Skeletal muscle satellite cell (primary cell): ENCODE data around the gene CMIP.
A peak's percentile ranks its signal among the peaks of the same experiment; 100 is the strongest.

ENCODE experiments used
- H3K27me3 ChIP-seq: 2 replicates; pipeline ENCODE4 v1.7.0; 2013; ENCODE audit warnings: low read length; ENCODE audit not compliant: control insufficient read depth, insufficient read depth
- H3K36me3 ChIP-seq: 2 replicates; pipeline ENCODE4 v1.7.0; 2013; ENCODE audit warnings: mild to moderate bottlenecking, control low read depth, low read length; ENCODE audit not compliant: insufficient read depth
- H3K4me1 ChIP-seq: 2 replicates; pipeline ENCODE4 v1.7.0; 2013; ENCODE audit warnings: low read length; ENCODE audit not compliant: control insufficient read depth, insufficient read depth
- H3K4me2 ChIP-seq: 2 replicates; pipeline ENCODE4 v1.7.0; 2013; ENCODE audit warnings: mild to moderate bottlenecking, low read length
- H3K4me3 ChIP-seq: 2 replicates; pipeline ENCODE4 v1.7.0; 2013; ENCODE audit warnings: low read length
- H3K9ac ChIP-seq: 2 replicates; pipeline ENCODE4 v1.7.0; 2013; ENCODE audit warnings: mild to moderate bottlenecking, low read depth, low read length, moderate library complexity
- H3K9me3 ChIP-seq: replicated peaks from 2 replicates; pipeline ENCODE4 v1.7.0; 2013; ENCODE audit warnings: mild to moderate bottlenecking, control low read depth, low read length

Gene CMIP

DNA sequence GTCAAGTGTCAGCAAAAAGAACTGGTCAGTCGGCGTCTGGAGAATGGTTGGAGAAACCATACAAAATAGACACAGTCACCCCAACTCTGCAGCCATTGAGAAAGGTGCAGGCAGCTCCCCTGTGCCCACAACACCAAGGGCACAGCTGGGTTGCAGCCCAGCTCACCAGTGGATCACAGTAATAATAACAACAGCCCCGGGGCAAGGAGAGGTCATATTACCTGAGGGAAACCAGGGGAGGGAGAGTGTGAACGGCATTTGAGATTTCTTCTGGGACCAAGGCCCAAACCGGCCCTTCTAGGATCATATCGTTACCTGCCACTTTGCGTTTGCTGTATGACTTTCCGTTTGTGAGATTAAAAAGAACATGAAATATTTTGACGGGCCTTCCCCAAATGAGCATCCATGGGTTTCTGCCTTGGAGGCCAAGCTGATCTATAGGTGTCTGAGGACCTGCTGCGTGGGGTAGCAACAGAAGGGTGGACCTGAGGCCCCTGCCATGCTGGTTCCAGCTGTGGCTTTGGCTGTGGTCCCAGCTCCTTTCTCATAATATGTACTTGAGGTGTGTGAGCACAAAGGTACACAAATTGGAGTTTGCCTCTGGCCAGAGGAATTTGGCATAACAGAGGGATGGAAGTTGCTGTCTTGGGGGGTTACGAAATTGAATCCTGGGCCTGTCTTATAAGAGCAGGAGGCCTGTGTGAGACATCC, 154.6 kb downstream of the CMIP start:
- H3K27me3 ChIP-seq, result no peaks in the 10 kb centered on the region
- no peaks in the 10 kb centered on the region for H3K9me3 ChIP-seq
- peaks cover 26% of the 10 kb centered on the region for H3K4me1 ChIP-seq
- no peaks in the 10 kb centered on the region for H3K36me3 ChIP-seq
- no peak overlapping the region for H3K4me2 ChIP-seq
- no peak overlapping the region for H3K9ac ChIP-seq
- H3K4me3 ChIP-seq, result no peak overlapping the region

DNA sequence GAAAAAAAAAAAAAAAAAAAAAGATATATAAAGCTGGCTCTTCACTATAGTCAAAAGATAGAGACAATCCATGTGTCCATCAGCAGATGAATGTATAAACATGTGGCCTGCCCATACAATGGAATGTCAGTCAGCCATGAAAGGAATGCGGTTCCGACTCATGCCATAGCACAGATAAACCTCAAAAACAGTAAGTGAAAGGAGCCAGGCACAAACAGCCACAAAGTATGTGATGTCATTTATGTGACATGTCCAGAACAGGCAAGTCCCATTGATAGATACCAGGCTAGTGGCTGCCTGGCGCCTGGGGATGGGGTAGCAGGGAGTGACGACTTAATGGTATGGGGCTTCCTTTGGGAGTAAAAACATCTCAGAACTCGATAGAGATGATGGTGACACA, 155.7 kb downstream of the CMIP start:
- H3K4me1 ChIP-seq, result peaks cover 35% of the 10 kb centered on the region
- peak overlapping the region; percentile 22 for H3K9ac ChIP-seq
- no peaks in the 10 kb centered on the region for H3K9me3 ChIP-seq
- H3K36me3 ChIP-seq, result no peaks in the 10 kb centered on the region
- no peaks in the 10 kb centered on the region for H3K27me3 ChIP-seq
- H3K4me2 ChIP-seq, result peak overlapping the region; percentile 20
- no peak overlapping the region for H3K4me3 ChIP-seq

DNA sequence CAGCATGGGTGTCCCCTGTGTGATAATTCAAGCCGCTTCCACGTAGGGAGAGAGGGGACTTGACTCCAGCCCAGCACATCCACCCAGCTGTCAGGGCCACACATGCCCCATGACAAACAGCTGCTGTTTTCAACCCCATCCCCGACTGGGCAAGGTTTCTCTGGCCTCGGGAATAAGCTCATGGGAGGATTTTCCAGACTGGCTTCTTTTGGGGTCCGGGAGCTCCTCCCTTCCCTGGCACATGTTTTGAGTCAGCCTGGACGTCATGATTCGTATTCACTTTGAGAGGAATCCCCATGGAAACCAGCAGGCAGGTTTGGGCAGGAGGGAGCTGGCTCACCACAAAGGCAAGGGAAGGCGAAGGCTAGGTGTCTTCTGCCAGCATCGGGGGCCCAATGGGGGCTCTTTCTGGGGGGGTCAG, 156.4 kb downstream of the CMIP start:
- H3K9ac ChIP-seq, result peak overlapping the region; percentile 22

DNA sequence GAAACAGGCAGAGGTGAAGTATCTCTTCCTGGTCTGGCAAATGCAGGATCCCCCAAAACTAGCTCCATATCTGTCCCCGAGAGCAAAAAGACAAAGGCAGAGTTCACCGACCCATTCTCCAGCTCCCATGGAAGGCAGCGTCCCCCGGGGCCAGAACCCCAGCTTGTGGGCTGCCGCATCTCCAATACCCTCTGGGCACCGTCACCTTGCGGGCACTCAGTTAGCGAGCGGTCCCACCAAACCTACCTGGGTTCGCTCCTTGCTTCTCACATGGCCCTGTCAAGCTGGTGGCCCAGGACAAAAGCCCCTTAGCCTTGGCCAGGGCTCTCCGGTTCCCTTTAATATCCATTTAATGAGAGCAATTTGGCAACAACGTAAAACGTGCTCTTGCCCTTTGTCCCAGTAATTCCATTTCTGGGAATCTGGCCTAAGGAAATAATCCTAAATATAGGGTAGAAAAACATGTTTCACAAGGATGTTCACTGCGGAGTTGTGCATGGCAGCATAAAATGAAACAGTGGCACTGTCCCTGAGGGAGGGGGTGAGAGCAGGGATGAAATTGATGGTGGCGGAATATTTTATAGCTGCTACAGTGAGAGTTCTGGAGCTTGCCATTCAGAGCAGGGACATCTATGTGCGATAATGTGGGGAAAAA, 157.1 kb downstream of the CMIP start:
- Histone ChIP-seq H3K4me2 (peak overlapping the region; percentile 7), H3K9me3 (no peaks in the 10 kb centered on the region), H3K27me3 (no peaks in the 10 kb centered on the region), H3K4me3 (no peak overlapping the region), H3K4me1 (peaks cover 38% of the 10 kb centered on the region), H3K36me3 (no peaks in the 10 kb centered on the region), H3K9ac (peak overlapping the region; percentile 14)

More for the DNA sequence above, 156.4 kb downstream of the CMIP start:
- H3K4me2 ChIP-seq, result peak overlapping the region; percentile 20
- no peak overlapping the region for H3K4me3 ChIP-seq
- no peaks in the 10 kb centered on the region for H3K36me3 ChIP-seq
- H3K4me1 ChIP-seq, result peaks cover 38% of the 10 kb centered on the region
- no peaks in the 10 kb centered on the region for H3K9me3 ChIP-seq
- H3K27me3 ChIP-seq, result no peaks in the 10 kb centered on the region

DNA sequence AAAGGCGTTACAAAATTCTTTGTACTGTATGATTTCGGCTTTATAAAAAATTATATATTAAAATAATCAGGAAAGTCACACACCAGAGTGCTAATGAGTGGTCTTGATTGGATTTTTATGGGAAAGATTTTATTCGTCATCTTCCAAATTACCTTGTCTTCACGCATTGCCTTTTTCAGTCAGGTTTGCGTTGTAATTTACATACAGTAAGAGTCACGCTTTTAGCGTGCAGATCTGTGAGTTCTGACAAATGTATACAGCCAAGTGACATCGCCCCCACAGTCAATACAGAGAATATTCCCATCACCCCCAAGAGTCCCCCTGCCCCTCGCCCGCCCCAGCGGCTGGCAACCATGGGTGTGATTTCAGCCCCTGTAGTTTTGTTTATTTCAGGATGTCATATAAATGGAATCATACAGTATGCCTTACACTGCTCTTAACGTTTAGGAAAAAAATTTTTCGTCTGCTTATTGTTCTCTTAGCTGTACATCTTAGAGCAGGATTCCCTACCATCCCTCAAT, 157.7 kb downstream of the CMIP start:
- Histone ChIP-seq H3K4me3 (no peak overlapping the region), H3K27me3 (no peaks in the 10 kb centered on the region), H3K36me3 (no peaks in the 10 kb centered on the region), H3K9me3 (no peaks in the 10 kb centered on the region), H3K4me1 (peaks cover 38% of the 10 kb centered on the region), H3K9ac (no peak overlapping the region), H3K4me2 (no peak overlapping the region)

DNA sequence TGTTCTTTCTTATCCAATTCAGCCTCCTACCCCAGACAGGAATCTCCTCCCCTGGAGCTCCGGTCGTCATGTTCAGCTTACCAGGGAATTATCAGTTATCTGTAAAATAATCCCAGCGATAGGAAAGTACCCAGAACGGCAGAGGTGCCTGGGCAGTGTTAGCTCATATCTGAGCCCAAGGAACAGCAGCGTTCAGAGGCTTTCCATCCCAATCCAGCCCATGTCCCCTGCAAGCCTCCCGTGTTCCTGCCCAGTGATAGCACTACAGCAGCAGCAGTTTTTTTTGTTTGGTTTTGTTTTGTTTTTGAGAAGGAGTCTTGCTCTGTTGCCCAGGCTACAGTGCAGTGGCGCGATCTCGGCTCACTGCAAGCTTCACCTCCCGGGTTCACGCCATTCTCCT, 158.2 kb downstream of the CMIP start:
- H3K36me3 ChIP-seq, result no peaks in the 10 kb centered on the region
- H3K4me1 ChIP-seq, result peaks cover 38% of the 10 kb centered on the region
- H3K4me2 ChIP-seq, result no peak overlapping the region
- H3K9ac ChIP-seq, result no peak overlapping the region
- H3K27me3 ChIP-seq, result no peaks in the 10 kb centered on the region
- no peaks in the 10 kb centered on the region for H3K9me3 ChIP-seq
- no peak overlapping the region for H3K4me3 ChIP-seq

DNA sequence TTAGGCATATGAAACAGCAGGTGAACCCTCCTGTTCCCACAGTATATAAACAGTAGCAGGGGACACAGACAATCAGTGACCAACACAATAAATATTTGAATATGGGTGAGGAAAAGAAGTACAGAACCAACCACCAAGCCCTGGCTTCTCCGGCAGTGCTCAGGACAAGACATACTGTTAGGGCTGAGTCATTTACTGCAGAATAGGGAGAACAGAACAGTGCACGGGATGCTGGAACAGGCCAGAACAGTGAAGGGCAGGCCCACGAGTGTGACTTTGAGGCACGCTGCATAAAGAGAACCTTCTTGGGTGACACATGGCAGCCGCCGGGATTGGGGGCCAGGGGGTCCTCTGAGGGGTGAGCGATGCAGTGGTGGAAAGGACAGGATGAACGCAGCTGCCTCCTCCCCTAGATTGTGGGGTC, 160.4 kb downstream of the CMIP start:
- peaks cover 53% of the 10 kb centered on the region for H3K4me1 ChIP-seq
- peak overlapping the region; percentile 26 for H3K4me2 ChIP-seq
- H3K9ac ChIP-seq, result peak overlapping the region; percentile 28
- H3K9me3 ChIP-seq, result no peaks in the 10 kb centered on the region
- H3K36me3 ChIP-seq, result no peaks in the 10 kb centered on the region
- H3K27me3 ChIP-seq, result no peaks in the 10 kb centered on the region
- H3K4me3 ChIP-seq, result peak overlapping the region; percentile 35

DNA sequence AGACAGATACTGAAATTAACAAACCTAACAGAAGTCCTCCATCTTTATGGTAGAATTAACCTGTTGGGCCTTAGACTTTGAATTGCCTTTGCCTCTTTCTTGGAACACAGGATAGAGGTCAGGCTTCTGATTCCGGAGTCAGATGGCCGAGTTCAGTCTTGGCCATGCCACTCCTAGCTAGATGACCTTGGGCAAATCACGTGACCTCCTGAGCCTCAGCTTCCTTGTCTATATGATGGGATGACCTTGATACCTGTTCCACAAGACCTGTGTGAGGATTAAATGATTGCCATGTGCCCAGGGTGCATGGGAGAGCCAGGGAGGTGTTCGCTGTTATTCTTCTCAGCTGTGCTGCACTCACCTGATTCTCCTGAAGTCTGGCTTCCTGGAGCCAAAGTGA, 161.4 kb downstream of the CMIP start:
- Histone ChIP-seq H3K4me1 (peaks cover 50% of the 10 kb centered on the region), H3K4me2 (no peak overlapping the region), H3K9ac (no peak overlapping the region), H3K4me3 (no peak overlapping the region), H3K36me3 (no peaks in the 10 kb centered on the region), H3K27me3 (no peaks in the 10 kb centered on the region), H3K9me3 (no peaks in the 10 kb centered on the region)

DNA sequence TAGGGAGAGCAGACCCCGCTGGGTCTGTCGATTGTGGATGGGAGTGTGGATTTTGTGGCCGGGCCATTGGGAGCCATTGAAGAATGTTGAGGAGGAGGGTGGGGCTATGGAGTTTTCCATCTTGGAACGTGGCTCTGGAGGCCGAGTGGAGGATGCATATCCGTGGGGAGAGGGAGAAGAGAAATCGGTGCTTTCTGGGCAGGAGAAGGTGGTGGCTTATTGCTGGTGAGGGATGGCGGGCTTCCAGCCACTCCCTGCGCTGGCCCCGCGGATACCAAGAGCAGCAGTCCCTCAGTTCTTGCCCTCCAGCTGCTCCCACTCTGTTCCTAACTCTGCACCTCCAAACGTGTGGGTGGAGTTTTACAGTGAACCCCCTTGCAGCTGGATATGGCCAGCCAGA, 162.4 kb downstream of the CMIP start:
- Histone ChIP-seq H3K36me3 (no peaks in the 10 kb centered on the region), H3K4me2 (no peak overlapping the region), H3K4me3 (no peak overlapping the region), H3K9ac (no peak overlapping the region), H3K9me3 (no peaks in the 10 kb centered on the region), H3K27me3 (no peaks in the 10 kb centered on the region), H3K4me1 (peaks cover 40% of the 10 kb centered on the region)

DNA sequence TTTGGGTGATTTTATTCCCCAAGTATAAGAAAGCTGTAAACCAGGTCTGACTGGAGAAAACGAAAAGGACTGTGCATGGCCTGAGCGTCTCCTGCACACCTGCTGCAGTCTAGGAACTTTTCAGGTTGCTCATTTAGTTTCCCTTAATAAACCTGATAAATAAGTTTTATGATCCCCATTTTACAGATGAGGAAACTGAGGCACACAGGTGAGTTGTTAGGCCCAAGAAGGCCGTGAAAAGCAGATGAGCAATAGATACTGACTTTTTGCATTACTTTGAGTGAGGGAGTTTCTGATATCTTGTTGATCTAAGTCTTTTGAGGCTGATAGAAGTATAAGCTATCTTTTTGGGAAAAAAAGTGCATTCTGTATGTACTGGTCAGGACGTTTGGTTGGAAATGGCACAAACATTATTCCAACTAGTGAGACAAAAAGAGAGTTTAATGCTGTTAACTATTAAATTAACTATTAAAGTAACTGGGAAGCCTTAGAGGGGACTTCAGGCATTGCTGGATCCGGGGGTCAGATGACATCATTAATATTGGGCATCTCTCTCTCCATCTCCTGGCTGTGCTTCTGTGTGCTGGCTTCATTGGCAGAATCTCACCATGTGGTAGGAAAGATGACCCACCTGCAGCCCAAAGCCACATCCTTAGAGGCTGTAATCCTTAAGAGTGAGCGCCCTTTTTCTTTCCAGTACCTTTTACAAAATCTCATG, 163.4 kb downstream of the CMIP start:
- Histone ChIP-seq H3K9ac (no peak overlapping the region), H3K4me2 (no peak overlapping the region), H3K27me3 (no peaks in the 10 kb centered on the region), H3K4me3 (no peak overlapping the region), H3K36me3 (no peaks in the 10 kb centered on the region), H3K9me3 (no peaks in the 10 kb centered on the region), H3K4me1 (peaks cover 38% of the 10 kb centered on the region)

DNA sequence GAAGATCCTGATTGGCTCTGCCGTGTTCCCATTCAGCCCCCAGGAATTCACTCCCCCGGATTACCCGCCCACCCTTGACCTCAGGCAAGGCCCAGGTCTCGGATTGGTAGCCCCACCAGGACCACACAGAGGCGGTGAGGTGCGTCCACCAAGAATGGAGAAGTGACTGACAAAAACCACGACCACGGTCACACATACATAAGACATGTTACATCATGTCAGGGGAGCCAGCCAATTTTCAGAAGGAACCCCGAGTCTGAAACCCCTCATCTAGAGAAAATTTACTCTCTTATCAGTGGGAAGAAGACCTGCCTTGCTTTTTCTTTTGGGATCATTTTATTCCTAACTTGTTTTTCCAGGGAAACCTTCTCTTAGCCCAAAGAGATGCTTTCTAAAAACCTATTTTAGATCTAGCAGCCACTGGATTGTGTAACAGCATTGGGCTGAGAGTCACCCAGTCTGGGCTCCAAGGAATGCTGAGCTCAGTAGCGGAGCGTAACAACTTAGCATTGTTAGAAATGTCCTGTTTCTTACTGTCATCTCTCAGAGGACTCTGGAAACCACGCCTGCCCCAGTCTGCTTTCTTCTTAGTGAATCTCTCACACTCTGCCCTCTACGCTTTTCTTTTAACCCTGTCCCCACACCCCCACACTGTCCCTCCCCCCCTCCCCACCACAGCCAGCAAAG, 164.1 kb downstream of the CMIP start:
- Histone ChIP-seq H3K9me3 (no peaks in the 10 kb centered on the region), H3K36me3 (no peaks in the 10 kb centered on the region), H3K4me3 (no peak overlapping the region), H3K4me1 (peaks cover 38% of the 10 kb centered on the region), H3K9ac (no peak overlapping the region), H3K4me2 (no peak overlapping the region), H3K27me3 (no peaks in the 10 kb centered on the region)
